Measurements from ENCODE around the gene CACNA2D1. TPM values are rescaled to one million over a fixed set of nuclear protein-coding genes. Genes with fewer than 3 reads are reported as not detected.

Gene CACNA2D1
- total and polyA plus RNA-seq, 9 of the 15 experiments (the other 6 are each of a cell fraction or from before 2014, with no cell fraction given) = 0.49 TPM; not detected in 8

DNA sequence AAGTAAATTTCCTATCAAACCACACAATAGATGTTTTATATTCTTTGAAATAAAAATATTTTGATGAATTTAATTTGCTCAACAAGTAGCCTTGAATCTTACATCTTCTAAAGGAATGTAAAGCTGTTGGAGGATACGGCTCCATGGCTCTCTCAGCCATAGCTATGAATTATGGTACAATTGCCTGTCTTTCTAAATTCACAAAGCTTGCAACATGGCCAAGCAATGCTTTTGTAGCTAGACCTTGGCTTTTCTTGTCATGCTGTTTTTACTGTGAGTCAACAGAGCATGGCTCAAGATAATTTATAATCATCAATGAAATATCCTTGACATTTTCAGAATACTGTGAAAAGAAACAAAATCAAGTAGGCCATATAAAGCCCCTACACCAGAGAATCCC lies 286.7 kb downstream of the CACNA2D1 start:
- ATAC-seq (no peak), DNase-seq (ENCODE audit: extremely low read depth in 1 of 4, low spot score in 3 of 4) (no peak), FAIRE-seq (no peak)
- Histone ChIP-seq H4K20me1 (replicated peaks; ENCODE audit: control insufficient read depth, insufficient read depth, low read length) (no peaks in the 10 kb centered on the region), H3K27me3 (ENCODE audit: control insufficient read depth in 2 of 2, insufficient read depth in 2 of 2, low read length in 2 of 2) (no peaks in the 10 kb centered on the region), H3K4me2 (ENCODE audit: insufficient read depth, low read length) (no peak overlapping the region), H3K4me1 (replicated peaks in 1 of 2; ENCODE audit: control insufficient read depth in 2 of 2, insufficient read depth in 2 of 2, low read length in 2 of 2) (no peaks in the 10 kb centered on the region), H2AFZ (ENCODE audit: low read depth, low read length) (no peak overlapping the region), H3K27ac (ENCODE audit: extremely low read depth, low read depth, low read length) (no peak overlapping the region), H3K9me3 (replicated peaks; ENCODE audit: control insufficient read depth, insufficient read depth, low read depth, low read length) (no peaks in the 10 kb centered on the region; the same call in 1 of the 2 replicates), H3K36me3 (ENCODE audit: control insufficient read depth, insufficient read depth, low read length) (no peaks in the 10 kb centered on the region), H3K79me2 (ENCODE audit: control insufficient read depth, insufficient read depth, low read length) (no peaks in the 10 kb centered on the region), H3K9me1 (ENCODE audit: control insufficient read depth, insufficient read depth, low read length) (no peaks in the 10 kb centered on the region), H3K9ac (ENCODE audit: insufficient read depth in 1 of 2, low read depth in 2 of 2, low read length in 2 of 2) (no peak overlapping the region), H3K4me3 (no peak overlapping the region)
- POLR2A ChIA-PET = interaction anchor here (0.6 kb wide), 1 partner anchor 53 kb away, joined by 3 read pairs; no protein-coding TSS in a partner anchor
- 0% methylated on average over 1 of the region's 1 CpG for WGBS (ENCODE audit: insufficient coverage, low coverage, missing lambda C conversion rate)
- TF ChIP-seq ZNF511 (CRISPR knock-in tag; IDR thresholded peaks at IDR 0.05) = no peak
- no peak for TF ChIP-seq E2F8 (IDR thresholded peaks at IDR 0.05; ENCODE audit: low read depth, partially characterized antibody)
- TF ChIP-seq PHB2 (IDR thresholded peaks at IDR 0.05; ENCODE audit: low read depth) = no peak
- no peak for TF ChIP-seq SMAD4 (CRISPR knock-in tag; conservative IDR thresholded peaks at IDR 0.05)
- in situ Hi-C loops (cut with MboI) = no loop called here
- intact Hi-C loops (cut with micrococcal nuclease) = no loop called here
- BruUV-seq (replicated peaks) = no TSS peak
- CTCF ChIA-PET (ENCODE audit: low intra/inter-chr PET ratio) = no interaction called here

All from K562 (cell line).